OCI-LY3 (cell line): ENCODE data around the gene CADM2.

Experiments
- EZH2phosphoT487 ChIP-seq: fragments of 200-600 bp; shearing (Covaris generic); IDR thresholded peaks from 2 replicates; pipeline ENCODE4 v1.6.1; 2018; ENCODE audit warnings: antibody characterized with exemption, mixed run types, low read depth
- TF ChIP-seq, protein P1 (sequence below): fragments of 200-600, 300-600 bp; sonication (generic); IDR thresholded peaks from 2 replicates; pipeline ENCODE4 v1.5.1; 2014; ENCODE audit warnings: antibody characterized with exemption, low read length, low read depth

DNA sequence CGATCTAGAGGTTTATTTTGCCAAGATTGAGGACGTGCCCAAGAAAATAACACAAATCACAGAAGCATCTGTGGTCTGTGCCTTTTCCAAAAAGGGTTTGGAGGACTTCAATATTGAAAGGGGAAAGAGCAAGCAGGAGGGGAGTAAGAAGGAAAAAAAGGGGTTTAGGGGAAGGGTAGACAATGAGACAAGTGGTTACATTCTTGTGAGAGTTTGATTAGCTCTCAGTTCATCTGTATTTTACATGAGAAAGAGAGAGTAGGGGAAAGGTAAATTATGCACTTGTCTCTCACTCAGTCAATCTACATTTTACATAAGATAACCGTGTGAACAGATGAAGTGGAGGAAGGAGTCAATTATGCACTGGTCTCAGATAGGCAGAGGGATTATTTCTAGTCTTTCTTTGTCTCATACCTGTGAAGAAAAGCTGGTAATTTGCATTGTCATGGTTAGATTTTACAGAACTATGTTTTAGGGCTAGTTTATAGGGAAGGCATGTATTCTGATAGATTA is 931.3 kb downstream of the CADM2 start:
- TF ChIP-seq, protein P1, sequence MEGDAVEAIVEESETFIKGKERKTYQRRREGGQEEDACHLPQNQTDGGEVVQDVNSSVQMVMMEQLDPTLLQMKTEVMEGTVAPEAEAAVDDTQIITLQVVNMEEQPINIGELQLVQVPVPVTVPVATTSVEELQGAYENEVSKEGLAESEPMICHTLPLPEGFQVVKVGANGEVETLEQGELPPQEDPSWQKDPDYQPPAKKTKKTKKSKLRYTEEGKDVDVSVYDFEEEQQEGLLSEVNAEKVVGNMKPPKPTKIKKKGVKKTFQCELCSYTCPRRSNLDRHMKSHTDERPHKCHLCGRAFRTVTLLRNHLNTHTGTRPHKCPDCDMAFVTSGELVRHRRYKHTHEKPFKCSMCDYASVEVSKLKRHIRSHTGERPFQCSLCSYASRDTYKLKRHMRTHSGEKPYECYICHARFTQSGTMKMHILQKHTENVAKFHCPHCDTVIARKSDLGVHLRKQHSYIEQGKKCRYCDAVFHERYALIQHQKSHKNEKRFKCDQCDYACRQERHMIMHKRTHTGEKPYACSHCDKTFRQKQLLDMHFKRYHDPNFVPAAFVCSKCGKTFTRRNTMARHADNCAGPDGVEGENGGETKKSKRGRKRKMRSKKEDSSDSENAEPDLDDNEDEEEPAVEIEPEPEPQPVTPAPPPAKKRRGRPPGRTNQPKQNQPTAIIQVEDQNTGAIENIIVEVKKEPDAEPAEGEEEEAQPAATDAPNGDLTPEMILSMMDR, result no peak
- TF ChIP-seq EZH2phosphoT487, result no peak
